Embryonic facial prominence (tissue), 1 donor: ENCODE results near the gene FRMD3.

Experiments
- DNase-seq: peaks from one replicate; pipeline ENCODE4 v3.0.0-alpha.2; 2016; ENCODE audit errors: extremely low spot score

The FRMD3 gene

GRCh38 chr9:83433846-83434245 is 104.4 kb downstream of the FRMD3 start:
- DNase-seq = no peak

- no peak for DNase-seq
Observed at GRCh38 chr9:83432877-83433550, 105.2 kb downstream of the FRMD3 start.

- DNase-seq = no peak
Observed at GRCh38 chr9:83432104-83432627, 106.0 kb downstream of the FRMD3 start.

- no peak for DNase-seq
Observed at GRCh38 chr9:83431101-83432060, 106.8 kb downstream of the FRMD3 start.

GRCh38 chr9:83430681-83431080 is 107.5 kb downstream of the FRMD3 start:
- DNase-seq = no peak

GRCh38 chr9:83429229-83429628 is 109.0 kb downstream of the FRMD3 start:
- DNase-seq = no peak

GRCh38 chr9:83425240-83425639 is 113.0 kb downstream of the FRMD3 start:
- DNase-seq = no peak

- no peak for DNase-seq
Observed at GRCh38 chr9:83424831-83425230, 113.4 kb downstream of the FRMD3 start.

GRCh38 chr9:83423815-83424707 is 114.1 kb downstream of the FRMD3 start:
- no peak for DNase-seq

- DNase-seq = no peak
Observed at GRCh38 chr9:83422527-83422926, 115.7 kb downstream of the FRMD3 start.

- DNase-seq = no peak
Observed at GRCh38 chr9:83420486-83420885, 117.7 kb downstream of the FRMD3 start.

GRCh38 chr9:83419961-83420360 is 118.2 kb downstream of the FRMD3 start:
- DNase-seq = no peak

- DNase-seq = no peak
Observed at GRCh38 chr9:83418283-83418682, 119.9 kb downstream of the FRMD3 start.

GRCh38 chr9:83413367-83413766 is 124.8 kb downstream of the FRMD3 start:
- DNase-seq = no peak

GRCh38 chr9:83410701-83411100 is 127.5 kb downstream of the FRMD3 start:
- DNase-seq = no peak

GRCh38 chr9:83406921-83407320 is 131.3 kb downstream of the FRMD3 start:
- DNase-seq = no peak

GRCh38 chr9:83405759-83406158 is 132.4 kb downstream of the FRMD3 start:
- DNase-seq = peak; percentile 48

- no peak for DNase-seq
Observed at GRCh38 chr9:83403527-83404238, 134.5 kb downstream of the FRMD3 start.

- no peak for DNase-seq
Observed at GRCh38 chr9:83401328-83401900, 136.8 kb downstream of the FRMD3 start.

GRCh38 chr9:83396813-83397212 is 141.4 kb downstream of the FRMD3 start:
- DNase-seq = no peak

- DNase-seq = no peak
Observed at GRCh38 chr9:83396342-83396741, 141.9 kb downstream of the FRMD3 start.
